ENCODE results near the gene MRPL53. TPM values are rescaled to one million over a fixed set of nuclear protein-coding genes. Genes with fewer than 3 reads are reported as not detected.
A peak's percentile ranks its signal among the peaks of the same experiment; 100 is the strongest.

The MRPL53 gene
- total and polyA plus RNA-seq, 2 of the 13 experiments (the other 11 are each of a cell fraction or from before 2014, with no cell fraction given) = 34.3 to 51.9 TPM

GRCh38 chr2:74481961-74482800, 9.7 kb upstream of the MRPL53 start (continued):
- TF ChIP-seq E2F1 (CRISPR knock-in tag; IDR thresholded peaks at IDR 0.05) = peak; percentile 79
- no peak for TF ChIP-seq CENPT (CRISPR knock-in tag; IDR thresholded peaks at IDR 0.05; ENCODE audit: low read depth)
- TF ChIP-seq ZKSCAN5 (CRISPR knock-in tag; IDR thresholded peaks at IDR 0.05) = no peak
- TF ChIP-seq DNMT1 (CRISPR knock-in tag; IDR thresholded peaks at IDR 0.05) = 0 out of 2 replicates have a peak, but pooled peaks have one; percentile 42
- TF ChIP-seq ZNF33B (CRISPR knock-in tag; IDR thresholded peaks at IDR 0.05) = peak; percentile 71; the same call in 1 of the 2 replicates
- TF ChIP-seq ZNF335 (CRISPR knock-in tag; IDR thresholded peaks at IDR 0.05) = no peak
- peak; percentile 77; the same call in 1 of the 2 replicates for TF ChIP-seq ZNF275 (CRISPR knock-in tag; IDR thresholded peaks at IDR 0.05; ENCODE audit: borderline replicate concordance)
- TF ChIP-seq, protein P1, sequence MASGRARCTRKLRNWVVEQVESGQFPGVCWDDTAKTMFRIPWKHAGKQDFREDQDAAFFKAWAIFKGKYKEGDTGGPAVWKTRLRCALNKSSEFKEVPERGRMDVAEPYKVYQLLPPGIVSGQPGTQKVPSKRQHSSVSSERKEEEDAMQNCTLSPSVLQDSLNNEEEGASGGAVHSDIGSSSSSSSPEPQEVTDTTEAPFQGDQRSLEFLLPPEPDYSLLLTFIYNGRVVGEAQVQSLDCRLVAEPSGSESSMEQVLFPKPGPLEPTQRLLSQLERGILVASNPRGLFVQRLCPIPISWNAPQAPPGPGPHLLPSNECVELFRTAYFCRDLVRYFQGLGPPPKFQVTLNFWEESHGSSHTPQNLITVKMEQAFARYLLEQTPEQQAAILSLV (CRISPR knock-in tag; IDR thresholded peaks at IDR 0.05; ENCODE audit: borderline replicate concordance) = 0 out of 2 replicates have a peak, but pooled peaks have one; percentile 23
- TF ChIP-seq, protein P2, sequence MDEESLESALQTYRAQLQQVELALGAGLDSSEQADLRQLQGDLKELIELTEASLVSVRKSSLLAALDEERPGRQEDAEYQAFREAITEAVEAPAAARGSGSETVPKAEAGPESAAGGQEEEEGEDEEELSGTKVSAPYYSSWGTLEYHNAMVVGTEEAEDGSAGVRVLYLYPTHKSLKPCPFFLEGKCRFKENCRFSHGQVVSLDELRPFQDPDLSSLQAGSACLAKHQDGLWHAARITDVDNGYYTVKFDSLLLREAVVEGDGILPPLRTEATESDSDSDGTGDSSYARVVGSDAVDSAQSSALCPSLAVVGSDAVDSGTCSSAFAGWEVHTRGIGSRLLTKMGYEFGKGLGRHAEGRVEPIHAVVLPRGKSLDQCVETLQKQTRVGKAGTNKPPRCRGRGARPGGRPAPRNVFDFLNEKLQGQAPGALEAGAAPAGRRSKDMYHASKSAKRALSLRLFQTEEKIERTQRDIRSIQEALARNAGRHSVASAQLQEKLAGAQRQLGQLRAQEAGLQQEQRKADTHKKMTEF (CRISPR knock-in tag; IDR thresholded peaks at IDR 0.05) = no peak
- TF ChIP-seq ZNF263 (CRISPR knock-in tag; IDR thresholded peaks at IDR 0.05) = peak; percentile 66
- TF ChIP-seq, protein P3, sequence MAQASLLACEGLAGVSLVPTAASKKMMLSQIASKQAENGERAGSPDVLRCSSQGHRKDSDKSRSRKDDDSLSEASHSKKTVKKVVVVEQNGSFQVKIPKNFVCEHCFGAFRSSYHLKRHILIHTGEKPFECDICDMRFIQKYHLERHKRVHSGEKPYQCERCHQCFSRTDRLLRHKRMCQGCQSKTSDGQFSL (CRISPR knock-in tag; IDR thresholded peaks at IDR 0.05) = 0 out of 2 replicates have a peak, but pooled peaks have one; percentile 62
- TF ChIP-seq, protein P4, sequence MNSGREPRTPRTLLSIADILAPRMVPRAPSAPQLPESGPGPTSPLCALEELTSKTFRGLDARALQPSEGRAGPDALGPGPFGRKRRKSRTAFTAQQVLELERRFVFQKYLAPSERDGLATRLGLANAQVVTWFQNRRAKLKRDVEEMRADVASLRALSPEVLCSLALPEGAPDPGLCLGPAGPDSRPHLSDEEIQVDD (CRISPR knock-in tag; IDR thresholded peaks at IDR 0.05; ENCODE audit: borderline replicate concordance) = 0 out of 2 replicates have a peak, but pooled peaks have one; percentile 45
- no peak for TF ChIP-seq ZNF816 (CRISPR knock-in tag; IDR thresholded peaks at IDR 0.05; ENCODE audit: borderline replicate concordance)
- TF ChIP-seq RBM39 (IDR thresholded peaks at IDR 0.05; ENCODE audit: low read depth, low read length, poor library complexity, severe bottlenecking) = peak; percentile 12
- TF ChIP-seq, protein P5, sequence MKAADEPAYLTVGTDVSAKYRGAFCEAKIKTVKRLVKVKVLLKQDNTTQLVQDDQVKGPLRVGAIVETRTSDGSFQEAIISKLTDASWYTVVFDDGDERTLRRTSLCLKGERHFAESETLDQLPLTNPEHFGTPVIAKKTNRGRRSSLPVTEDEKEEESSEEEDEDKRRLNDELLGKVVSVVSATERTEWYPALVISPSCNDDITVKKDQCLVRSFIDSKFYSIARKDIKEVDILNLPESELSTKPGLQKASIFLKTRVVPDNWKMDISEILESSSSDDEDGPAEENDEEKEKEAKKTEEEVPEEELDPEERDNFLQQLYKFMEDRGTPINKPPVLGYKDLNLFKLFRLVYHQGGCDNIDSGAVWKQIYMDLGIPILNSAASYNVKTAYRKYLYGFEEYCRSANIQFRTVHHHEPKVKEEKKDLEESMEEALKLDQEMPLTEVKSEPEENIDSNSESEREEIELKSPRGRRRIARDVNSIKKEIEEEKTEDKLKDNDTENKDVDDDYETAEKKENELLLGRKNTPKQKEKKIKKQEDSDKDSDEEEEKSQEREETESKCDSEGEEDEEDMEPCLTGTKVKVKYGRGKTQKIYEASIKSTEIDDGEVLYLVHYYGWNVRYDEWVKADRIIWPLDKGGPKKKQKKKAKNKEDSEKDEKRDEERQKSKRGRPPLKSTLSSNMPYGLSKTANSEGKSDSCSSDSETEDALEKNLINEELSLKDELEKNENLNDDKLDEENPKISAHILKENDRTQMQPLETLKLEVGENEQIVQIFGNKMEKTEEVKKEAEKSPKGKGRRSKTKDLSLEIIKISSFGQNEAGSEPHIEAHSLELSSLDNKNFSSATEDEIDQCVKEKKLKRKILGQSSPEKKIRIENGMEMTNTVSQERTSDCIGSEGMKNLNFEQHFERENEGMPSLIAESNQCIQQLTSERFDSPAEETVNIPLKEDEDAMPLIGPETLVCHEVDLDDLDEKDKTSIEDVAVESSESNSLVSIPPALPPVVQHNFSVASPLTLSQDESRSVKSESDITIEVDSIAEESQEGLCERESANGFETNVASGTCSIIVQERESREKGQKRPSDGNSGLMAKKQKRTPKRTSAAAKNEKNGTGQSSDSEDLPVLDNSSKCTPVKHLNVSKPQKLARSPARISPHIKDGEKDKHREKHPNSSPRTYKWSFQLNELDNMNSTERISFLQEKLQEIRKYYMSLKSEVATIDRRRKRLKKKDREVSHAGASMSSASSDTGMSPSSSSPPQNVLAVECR (CRISPR knock-in tag; IDR thresholded peaks at IDR 0.05; ENCODE audit: borderline replicate concordance) = no peak; the same call in 1 of the 2 replicates
- no peak for TF ChIP-seq SSRP1 (CRISPR knock-in tag; IDR thresholded peaks at IDR 0.05)

Measured in HepG2 (cell line).